GM18508 (cell line): ENCODE data around the gene SNX14.
"Not testable (repeated sequence)": the region's sequence is repeated elsewhere in the genome, so short reads cannot be mapped to it uniquely, and the experiment has no call there.

Experiments
- ATAC-seq: cut with Tn5 transposase; IDR thresholded peaks from one replicate; pipeline ENCODE4 v1.9.1; 2021; ENCODE audit warnings: moderate number of reproducible peaks; ENCODE audit not compliant: insufficient read depth, unreplicated experiment

SNX14 gene

GRCh38 chr6:85592033-85592432, 1.6 kb downstream of the SNX14 start:
- no peak for ATAC-seq

- no peak for ATAC-seq
Measured at GRCh38 chr6:85591207-85591606, 2.5 kb downstream of the SNX14 start.

GRCh38 chr6:85585741-85586140, 7.9 kb downstream of the SNX14 start:
- ATAC-seq, result no peak

GRCh38 chr6:85582832-85583231, 10.8 kb downstream of the SNX14 start:
- ATAC-seq, result not testable (repeated sequence)

- no peak for ATAC-seq
Measured at GRCh38 chr6:85581572-85581971, 12.1 kb downstream of the SNX14 start.

- ATAC-seq, result peak; percentile 85
Measured at GRCh38 chr6:85580878-85581267, 12.8 kb downstream of the SNX14 start.

GRCh38 chr6:85580118-85580877, 13.4 kb downstream of the SNX14 start:
- ATAC-seq, result no peak

- no peak for ATAC-seq
Measured at GRCh38 chr6:85579581-85579980, 14.1 kb downstream of the SNX14 start.

GRCh38 chr6:85576476-85576875, 17.2 kb downstream of the SNX14 start:
- ATAC-seq, result no peak

- no peak for ATAC-seq
Measured at GRCh38 chr6:85574932-85575598, 18.6 kb downstream of the SNX14 start.

- ATAC-seq, result no peak
Measured at GRCh38 chr6:85569323-85569722, 24.3 kb downstream of the SNX14 start.

- no peak for ATAC-seq
Measured at GRCh38 chr6:85568411-85568810, 25.2 kb downstream of the SNX14 start.

GRCh38 chr6:85565736-85566135, 27.9 kb downstream of the SNX14 start:
- ATAC-seq, result no peak

- ATAC-seq, result not testable (repeated sequence)
Measured at GRCh38 chr6:85564223-85564622, 29.4 kb downstream of the SNX14 start.

- ATAC-seq, result no peak
Measured at GRCh38 chr6:85561750-85562357, 31.8 kb downstream of the SNX14 start.

- no peak for ATAC-seq
Measured at GRCh38 chr6:85556992-85557668, 36.5 kb downstream of the SNX14 start.

GRCh38 chr6:85552652-85553051, 41.0 kb downstream of the SNX14 start:
- no peak for ATAC-seq

- no peak for ATAC-seq
Measured at GRCh38 chr6:85551264-85551663, 42.4 kb downstream of the SNX14 start.

- no peak for ATAC-seq
Measured at GRCh38 chr6:85547719-85548118, 45.9 kb downstream of the SNX14 start.

GRCh38 chr6:85544776-85545175, 48.9 kb downstream of the SNX14 start:
- ATAC-seq, result no peak

- no peak for ATAC-seq
Measured at GRCh38 chr6:85537055-85537494, 56.6 kb downstream of the SNX14 start.
